ENCODE measurements around the gene TGFBR3.
A peak's percentile ranks its signal among the peaks of the same experiment; 100 is the strongest.

TGFBR3 gene

DNA sequence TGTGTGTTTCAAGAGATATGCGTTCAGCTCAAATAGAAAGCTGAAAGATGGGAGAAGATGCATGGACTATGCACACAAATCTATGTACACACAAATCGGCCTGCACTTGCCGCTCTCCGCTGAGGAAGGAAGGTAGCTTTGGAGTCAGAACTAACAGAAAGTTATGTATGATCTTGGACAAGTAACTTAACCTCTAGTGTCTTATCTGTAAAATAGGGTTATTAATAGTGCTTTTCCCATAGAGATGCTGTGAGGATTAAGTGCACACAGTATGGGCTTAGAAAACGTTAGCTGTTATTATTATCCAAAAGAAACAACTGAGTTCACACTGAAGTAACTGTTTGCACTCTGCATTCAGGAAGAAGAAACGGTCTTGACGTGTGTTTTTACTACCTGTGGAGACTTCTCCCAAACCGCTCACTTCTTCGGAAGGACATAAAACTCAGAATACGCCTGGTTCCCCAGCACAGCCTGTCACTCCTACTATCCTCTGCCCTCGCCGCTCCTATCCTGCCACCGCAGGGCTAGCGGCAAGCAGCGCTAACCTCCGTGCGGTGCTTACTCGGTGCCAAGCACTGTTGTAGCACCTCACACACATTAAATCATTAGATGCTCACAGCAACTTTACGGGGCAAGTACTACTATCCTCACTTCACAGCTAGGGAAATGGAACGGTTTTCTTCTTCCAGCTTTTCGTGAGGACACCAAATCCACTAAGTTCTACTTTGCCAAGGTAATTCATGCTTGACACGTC, 1.3 kb downstream of the TGFBR3 start:
- H3K4me3 ChIP-seq (ENCODE audit: low read length), result peak overlapping the region; percentile 64
- TF ChIP-seq, protein P1, sequence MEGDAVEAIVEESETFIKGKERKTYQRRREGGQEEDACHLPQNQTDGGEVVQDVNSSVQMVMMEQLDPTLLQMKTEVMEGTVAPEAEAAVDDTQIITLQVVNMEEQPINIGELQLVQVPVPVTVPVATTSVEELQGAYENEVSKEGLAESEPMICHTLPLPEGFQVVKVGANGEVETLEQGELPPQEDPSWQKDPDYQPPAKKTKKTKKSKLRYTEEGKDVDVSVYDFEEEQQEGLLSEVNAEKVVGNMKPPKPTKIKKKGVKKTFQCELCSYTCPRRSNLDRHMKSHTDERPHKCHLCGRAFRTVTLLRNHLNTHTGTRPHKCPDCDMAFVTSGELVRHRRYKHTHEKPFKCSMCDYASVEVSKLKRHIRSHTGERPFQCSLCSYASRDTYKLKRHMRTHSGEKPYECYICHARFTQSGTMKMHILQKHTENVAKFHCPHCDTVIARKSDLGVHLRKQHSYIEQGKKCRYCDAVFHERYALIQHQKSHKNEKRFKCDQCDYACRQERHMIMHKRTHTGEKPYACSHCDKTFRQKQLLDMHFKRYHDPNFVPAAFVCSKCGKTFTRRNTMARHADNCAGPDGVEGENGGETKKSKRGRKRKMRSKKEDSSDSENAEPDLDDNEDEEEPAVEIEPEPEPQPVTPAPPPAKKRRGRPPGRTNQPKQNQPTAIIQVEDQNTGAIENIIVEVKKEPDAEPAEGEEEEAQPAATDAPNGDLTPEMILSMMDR (IDR thresholded peaks at IDR 0.05; ENCODE audit: insufficient read depth, low read depth, low read length, missing control alignments), result no peak
- no peak for DNase-seq (ENCODE audit: low read depth)

DNA sequence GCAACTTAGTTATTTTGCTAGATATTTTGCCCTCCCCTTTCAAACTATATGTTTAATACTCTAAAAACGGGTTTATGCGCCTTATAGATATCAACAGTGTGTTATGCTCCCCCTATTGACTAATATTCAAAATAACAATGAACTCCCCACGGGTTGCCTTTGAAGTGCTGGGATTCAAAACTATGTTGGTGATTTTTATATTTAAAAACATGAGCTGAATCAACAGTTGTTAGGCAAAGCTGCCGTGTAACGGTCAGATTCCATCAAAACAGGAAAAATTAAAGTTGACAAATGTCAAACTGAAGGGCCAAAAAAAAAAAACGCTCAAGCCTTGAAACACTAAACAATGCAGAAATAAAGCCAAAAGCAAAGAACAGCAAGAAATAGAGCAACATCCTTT, 2.5 kb downstream of the TGFBR3 start:
- DNase-seq (ENCODE audit: low read depth), result peak; percentile 41
- TF ChIP-seq, protein P1 (IDR thresholded peaks at IDR 0.05; ENCODE audit: insufficient read depth, low read depth, low read length, missing control alignments), result peak; percentile 39
- H3K4me3 ChIP-seq (ENCODE audit: low read length), result no peak overlapping the region

DNA sequence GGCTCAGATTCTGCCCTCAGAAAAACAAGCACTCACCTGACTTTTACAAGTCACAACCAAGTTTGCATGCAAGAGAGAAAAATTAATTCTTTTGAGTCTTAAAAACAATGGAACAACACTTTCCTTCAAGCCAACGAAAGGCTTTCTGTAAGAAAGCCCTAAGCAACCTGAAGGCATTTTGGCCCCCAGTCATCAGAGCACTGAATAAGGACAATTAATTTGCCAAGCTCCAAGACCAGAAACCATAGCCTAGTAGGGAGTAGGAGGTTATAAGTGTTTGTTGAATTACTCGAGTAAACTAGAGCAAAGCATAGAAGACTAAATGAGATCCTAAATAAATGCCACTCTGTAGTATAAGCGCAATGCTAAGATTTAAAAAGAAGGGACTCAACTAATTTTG, 4.7 kb downstream of the TGFBR3 start:
- DNase-seq (ENCODE audit: low read depth), result no peak
- no peak overlapping the region for H3K4me3 ChIP-seq (ENCODE audit: low read length)
- TF ChIP-seq, protein P1 (IDR thresholded peaks at IDR 0.05; ENCODE audit: insufficient read depth, low read depth, low read length, missing control alignments), result no peak

DNA sequence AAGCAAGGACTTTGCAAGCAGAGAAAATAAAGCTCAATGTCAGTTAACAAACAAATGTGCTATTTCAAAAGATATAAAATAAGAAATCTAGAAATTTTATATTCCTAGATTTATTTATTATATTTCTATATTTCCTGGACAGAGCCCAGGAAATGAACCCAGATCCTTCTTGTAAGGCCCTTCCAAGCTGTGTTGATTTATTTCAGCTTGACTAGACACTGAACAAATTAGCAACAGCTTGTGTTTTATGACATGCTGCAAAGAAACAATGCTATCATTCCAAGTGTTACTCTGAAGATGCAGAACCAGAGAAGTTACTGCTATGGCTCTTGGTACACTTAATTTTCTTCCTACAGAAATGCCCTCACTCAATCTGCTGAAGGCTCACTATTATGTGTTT, 6.2 kb downstream of the TGFBR3 start:
- TF ChIP-seq, protein P1 (IDR thresholded peaks at IDR 0.05; ENCODE audit: insufficient read depth, low read depth, low read length, missing control alignments), result no peak
- no peak overlapping the region for H3K4me3 ChIP-seq (ENCODE audit: low read length)
- no peak for DNase-seq (ENCODE audit: low read depth)

DNA sequence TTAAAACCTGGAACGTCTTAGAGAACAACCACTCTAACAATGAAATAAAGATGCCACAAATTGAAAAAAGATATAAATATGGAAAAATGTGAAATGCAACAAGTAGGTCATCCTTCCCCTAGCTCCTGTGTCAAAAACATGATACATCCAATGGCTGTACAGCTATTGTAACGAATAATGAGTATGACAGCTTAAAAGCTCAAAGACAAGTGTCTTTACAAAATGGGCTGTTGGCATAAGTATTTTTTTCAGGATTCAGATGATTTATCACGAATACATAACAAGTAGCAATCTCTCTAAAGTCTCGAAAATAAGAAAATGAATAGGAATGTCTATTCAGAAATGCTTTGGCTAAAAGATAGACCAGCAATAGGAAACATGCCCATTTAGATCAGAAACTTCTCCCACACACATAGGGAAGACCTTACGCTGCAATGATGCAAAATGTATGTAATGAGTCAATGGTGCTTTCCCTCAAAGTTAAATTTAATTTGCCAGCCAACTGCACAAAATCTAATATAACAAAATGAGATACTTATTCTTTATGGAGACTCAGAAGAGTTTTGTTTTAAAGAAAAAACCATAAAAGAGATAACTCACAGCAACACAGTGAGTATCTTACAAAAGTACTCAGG, 8.3 kb downstream of the TGFBR3 start:
- no peak for DNase-seq (ENCODE audit: low read depth)
- TF ChIP-seq, protein P1 (IDR thresholded peaks at IDR 0.05; ENCODE audit: insufficient read depth, low read depth, low read length, missing control alignments), result no peak
- H3K4me3 ChIP-seq (ENCODE audit: low read length), result no peak overlapping the region

DNA sequence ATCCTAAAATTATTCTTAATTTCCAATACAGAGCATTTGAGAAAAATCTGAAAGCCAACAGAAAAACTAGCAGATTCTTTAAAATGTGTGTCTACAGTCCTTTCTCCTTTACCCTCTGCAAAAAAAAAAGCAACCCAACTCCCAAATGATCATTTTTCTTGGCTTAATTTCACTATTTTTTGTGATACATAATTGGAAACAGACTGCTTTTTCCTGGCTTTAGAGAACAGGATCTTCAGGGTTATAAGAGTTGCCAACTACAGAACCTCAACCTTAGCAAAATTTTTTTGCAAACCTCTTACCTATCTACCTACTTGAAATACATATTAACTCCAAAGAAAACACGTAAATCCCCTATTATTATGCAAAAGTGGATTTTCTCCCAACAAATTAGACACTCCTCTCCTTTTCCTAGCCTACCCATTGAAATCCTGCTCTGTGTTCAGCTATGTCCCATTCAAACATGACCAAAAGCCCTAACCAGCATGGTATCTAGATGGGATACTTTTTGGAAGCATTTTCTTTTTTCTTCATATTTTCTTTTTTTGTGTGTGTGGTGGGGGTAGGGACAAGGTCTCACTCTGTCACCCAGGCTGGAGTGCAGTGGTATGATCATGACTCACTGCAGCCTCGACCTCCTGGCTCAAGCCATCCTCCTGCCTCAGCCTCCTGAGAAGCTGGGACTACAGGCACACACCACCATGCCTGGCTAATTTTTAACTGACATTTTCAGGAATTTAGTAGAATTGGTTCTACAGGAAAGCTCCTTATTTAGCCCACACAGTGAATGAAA, 9.0 kb downstream of the TGFBR3 start:
- no peak overlapping the region for H3K4me3 ChIP-seq (ENCODE audit: low read length)
- no peak for DNase-seq (ENCODE audit: low read depth)
- TF ChIP-seq, protein P1 (IDR thresholded peaks at IDR 0.05; ENCODE audit: insufficient read depth, low read depth, low read length, missing control alignments), result no peak
